CD4-positive, alpha-beta T cell treated with Interleukin-6 for 4 hours (primary cell): ENCODE data around the gene TESK2.
"Not testable (repeated sequence)": the region's sequence is repeated elsewhere in the genome, so short reads cannot be mapped to it uniquely, and the experiment has no call there.

Experiments used
- DNase-seq: peaks from one replicate; pipeline ENCODE4 v3.0.0-alpha.2; 2020; ENCODE audit warnings: mixed read lengths

Gene TESK2

GRCh38 chr1:45490626-45491486, at the start of gene TESK2:
TESK2 (minus strand) TSS chr1:45491163; CDS start chr1:45457785, 33,378 bp downstream.
- peak; percentile 95 for DNase-seq

GRCh38 chr1:45536886-45537285, 45.9 kb upstream of the TESK2 start:
- DNase-seq: no peak

- no peak for DNase-seq
Observed at GRCh38 chr1:45535988-45536766, 45.2 kb upstream of the TESK2 start.

- DNase-seq: no peak
Observed at GRCh38 chr1:45531873-45532272, 40.9 kb upstream of the TESK2 start.

GRCh38 chr1:45530632-45531135, 39.7 kb upstream of the TESK2 start:
- DNase-seq: no peak

DNA sequence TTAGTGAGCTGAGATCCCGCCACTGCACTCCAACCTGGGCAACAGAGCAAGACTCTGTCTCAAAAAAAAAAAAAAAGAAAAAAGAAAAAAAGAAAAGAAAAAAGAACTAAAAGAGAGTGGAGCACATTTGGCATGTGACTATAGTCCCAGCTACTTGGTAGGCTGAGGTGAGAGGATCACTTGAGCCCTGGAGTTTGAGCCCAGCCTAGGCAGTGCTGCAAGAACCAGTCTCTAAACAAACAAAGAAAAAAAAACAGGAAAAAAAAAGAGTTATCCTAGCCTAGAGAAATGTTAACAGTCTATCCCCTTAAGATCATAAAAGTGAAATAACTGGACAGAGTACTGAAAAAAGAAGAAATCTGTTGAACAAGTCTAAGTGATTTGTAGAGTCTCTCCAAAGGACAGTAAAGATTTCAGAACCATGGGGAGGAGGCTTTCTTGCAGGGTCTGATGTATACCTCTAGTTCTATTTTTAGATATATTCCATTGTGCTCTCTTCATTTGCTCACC, 35.2 kb upstream of the TESK2 start:
- DNase-seq: no peak

GRCh38 chr1:45523975-45524374, 33.0 kb upstream of the TESK2 start:
- DNase-seq: not testable (repeated sequence)

DNA sequence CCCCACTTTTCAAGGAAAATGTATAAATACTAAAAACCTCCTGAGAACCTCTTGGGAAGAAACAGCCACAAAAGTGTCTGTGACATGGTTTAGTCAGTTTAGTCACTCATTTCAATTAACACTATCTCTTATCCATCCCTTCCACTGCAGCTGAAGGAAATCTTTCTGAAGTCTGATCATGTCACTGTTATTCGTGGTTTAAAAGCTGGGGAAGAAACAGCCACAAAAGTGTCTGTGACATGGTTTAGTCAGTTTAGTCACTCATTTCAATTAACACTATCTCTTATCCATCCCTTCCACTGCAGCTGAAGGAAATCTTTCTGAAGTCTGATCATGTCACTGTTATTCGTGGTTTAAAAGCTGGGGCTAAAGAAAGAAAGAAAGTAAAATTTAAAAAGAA, 32.6 kb upstream of the TESK2 start:
- not testable (repeated sequence) for DNase-seq

GRCh38 chr1:45522324-45523104, 31.6 kb upstream of the TESK2 start:
- peak; percentile 17 for DNase-seq

- peak; percentile 96 for DNase-seq
Observed at GRCh38 chr1:45521413-45522323, 30.7 kb upstream of the TESK2 start, which contains the start of gene PRDX1. PRDX1 (minus strand) TSS chr1:45521884; CDS start chr1:45519043, 2,841 bp downstream.

- DNase-seq: not testable (repeated sequence)
Observed at GRCh38 chr1:45519774-45520173, 28.8 kb upstream of the TESK2 start.

- DNase-seq: no peak
Observed at GRCh38 chr1:45518910-45519309, 27.9 kb upstream of the TESK2 start.

- DNase-seq: not testable (repeated sequence)
Observed at GRCh38 chr1:45518366-45518765, 27.4 kb upstream of the TESK2 start.

DNA sequence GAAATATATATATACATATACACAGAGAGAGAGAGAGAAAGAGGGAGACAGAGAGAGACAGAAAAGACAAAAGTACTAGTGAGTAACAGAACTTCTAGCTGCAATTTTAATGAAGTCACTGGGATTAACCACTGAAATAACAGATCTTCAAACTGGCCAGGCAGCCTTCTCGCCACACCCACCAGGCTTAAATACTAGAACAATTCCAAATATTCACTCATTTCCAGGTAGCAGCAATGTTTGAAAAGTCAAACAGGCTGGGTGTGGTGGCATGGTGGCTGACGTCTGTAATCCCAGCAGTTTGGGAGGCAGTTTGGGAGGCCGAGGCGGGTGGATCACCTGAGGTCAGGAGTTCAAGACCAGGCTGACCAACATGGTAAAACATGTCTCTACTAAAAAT, 25.5 kb upstream of the TESK2 start:
- DNase-seq: no peak

DNA sequence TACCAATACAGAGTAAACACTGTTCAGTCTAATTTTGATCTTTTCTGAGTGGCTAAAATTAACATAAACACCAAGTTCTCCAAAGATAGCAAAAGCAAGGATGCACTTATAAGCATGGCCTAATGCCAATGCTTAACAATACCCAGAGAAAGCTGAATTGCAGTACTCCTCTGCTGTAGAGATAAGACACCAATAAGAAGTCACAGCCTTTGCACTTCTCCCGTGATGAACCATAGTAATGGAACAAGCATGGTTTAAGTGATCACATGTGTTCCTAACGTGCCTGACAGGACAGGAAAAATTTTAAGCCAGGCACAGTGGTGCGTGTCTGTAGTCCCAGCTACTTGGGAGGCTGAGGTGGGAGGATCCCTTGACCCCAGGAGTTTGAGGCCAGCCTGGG, 25.1 kb upstream of the TESK2 start:
- no peak for DNase-seq

GRCh38 chr1:45513532-45514260, 22.7 kb upstream of the TESK2 start:
- not testable (repeated sequence) for DNase-seq

DNA sequence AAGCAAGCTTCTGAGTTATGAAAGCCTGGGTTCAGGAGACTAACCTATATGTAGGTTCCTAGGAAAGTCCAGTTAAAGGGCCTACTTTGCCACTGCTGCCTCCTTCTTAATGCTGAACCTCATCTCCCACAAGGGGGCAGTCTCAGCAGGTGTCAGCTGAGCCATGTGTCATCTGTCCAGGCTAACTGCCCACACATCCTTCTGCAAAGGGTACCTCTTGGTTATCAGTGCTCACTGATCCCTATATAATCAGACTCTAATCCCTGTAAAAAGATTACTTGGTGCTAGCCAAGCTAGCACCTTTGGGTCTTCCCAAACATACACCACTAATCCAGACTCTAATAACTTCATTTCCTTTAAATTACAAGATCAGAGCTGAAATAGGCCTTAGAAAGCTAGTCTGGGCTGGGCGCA, 21.7 kb upstream of the TESK2 start:
- peak; percentile 66 for DNase-seq

DNA sequence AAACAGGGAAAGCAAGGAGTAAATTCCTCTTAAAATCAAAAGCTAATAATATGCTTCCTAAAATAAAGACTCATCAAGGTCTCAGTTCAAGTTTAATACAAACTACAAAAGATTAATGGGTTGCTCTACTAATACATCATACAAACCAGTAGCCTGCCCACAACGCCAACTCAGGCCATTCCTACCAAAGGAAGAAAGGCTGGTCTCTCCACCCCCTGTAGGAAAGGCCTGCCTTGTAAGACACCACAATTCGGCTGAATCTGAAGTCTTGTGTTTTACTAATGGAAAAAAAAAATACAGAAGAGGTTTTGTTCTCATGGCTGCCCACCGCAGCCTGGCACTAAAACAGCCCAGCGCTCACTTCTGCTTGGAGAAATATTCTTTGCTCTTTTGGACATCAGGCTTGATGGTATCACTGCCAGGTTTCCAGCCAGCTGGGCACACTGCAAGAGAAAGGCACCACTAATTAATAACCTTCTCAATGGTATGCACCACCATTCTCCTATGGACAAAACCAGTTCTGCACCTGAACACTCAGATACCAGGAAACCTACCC, 20.1 kb upstream of the TESK2 start:
- no peak for DNase-seq

DNA sequence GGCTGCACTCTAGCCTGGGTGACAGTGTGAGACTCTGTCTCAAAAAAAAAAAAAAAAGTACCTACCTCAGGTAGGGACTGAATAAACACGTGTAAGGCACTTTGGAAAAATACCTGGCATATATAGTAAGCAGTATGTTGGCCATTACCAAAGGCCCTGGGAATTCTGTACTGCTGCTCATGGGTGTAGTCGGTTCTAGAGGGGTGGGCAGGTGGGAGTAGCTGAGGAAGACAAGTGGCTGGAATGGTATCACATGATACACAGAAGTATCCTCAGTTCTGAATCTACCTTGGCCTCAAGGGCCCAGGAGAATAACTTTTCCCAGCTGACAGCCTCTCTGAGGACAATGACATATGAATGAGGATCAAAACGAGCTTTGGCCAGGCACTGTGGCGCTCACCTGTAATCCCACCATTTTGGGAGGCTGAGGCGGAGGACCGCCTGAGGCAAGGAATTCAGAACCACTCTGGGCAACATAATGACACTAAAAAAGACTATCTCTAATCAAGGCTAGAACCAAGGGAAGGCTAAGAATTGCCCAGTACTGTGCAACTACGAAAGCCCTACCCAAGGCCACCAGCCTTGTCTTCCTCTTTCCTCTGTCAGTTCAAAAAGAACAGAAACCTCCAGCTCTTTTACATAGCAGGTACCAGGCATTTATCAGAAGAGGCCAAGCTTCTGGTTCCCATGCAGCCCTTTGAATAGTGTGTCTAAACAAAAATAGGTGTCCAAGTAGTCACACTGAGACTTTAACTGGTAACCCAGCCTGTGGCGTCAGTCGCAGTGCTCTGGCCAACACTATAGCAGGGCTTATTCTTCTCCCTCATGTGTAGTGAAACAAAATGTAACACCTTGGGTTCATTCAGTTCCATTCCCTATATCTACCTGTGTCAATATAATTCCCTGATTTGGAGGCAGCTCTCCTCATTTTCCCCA, 19.3 kb upstream of the TESK2 start:
- no peak for DNase-seq
